HG03469 (cell line): ENCODE measurements around the gene ZNF423.

Experiments
- ATAC-seq: cut with Tn5 transposase; IDR thresholded peaks from one replicate; pipeline ENCODE4 v1.9.1; 2021; ENCODE audit warnings: mild to moderate bottlenecking, moderate library complexity, moderate number of reproducible peaks; ENCODE audit not compliant: unreplicated experiment

ZNF423 gene

GRCh38 chr16:49504023-49504364, 351.9 kb downstream of the ZNF423 start:
- ATAC-seq = no peak

DNA sequence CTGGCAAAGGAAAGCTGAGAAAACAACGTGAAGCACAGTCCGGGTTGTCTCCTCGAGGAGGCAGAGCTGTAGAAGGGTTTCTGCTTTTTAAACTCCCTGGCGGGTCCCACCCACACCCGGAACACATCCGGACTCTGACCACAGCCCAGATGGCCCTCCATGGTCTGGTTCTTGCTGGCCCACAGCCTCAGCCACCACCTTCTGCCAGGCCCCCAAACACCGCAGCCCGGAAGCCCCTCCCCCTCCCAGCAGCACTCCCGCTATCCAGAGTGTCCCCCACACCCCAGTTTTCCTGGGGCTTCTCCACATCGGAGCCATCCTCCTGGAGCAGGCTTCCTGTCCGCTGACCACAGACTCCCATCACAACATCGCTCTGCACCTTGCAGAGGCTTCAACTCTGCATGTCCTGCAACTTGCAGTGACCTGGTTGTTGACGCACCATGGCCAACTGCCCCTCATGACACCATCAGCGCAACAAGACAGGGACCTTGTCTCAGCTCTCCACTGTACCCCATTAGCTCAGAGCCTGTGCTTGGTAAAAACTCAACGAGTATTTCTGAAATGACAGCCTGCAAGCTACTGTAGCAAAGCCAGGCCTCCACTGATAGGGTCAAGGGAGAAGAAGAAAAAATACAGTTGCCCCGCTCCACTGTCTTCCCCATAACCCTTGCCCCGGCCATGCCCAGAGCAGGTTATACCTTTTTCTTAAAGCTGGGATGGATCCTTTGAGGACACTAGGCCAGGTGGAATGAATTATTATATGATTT, 352.5 kb downstream of the ZNF423 start:
- no peak for ATAC-seq

DNA sequence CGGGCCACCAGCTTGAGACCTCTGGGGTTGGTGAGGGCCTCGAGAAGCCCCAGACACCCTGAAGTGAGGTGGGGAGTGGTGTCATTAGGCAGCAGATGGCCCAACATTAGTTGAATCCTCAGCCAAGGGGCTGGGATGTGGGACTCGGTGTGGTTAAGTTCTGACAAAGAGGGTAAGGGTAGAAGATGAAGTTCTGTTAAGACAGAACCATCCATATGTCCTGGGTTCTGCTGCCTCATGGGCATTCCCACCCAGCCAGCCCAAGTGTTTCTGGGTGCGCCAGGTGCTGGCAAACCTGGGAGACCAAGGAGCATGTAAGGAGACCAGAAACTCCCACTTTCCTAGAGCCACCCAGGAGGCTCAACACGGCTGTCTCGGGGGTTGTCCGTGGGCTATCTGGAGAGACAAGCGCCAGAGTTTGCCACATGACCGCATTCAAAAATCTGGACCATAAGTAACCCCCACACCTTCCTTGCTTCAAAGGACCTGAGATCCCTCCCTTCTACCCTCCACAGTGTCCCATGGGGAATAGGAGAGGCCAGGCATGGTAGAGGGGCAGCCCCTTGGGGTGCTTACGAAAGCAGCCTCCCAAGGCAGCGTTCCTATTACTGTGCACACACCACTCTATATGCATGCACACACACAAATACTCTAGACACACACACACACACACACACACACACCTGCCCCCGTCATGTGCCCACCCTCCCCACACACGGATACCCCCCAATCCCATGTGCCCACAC, 353.6 kb downstream of the ZNF423 start:
- no peak for ATAC-seq

- ATAC-seq = no peak
Observed at GRCh38 chr16:49499869-49500610, 355.9 kb downstream of the ZNF423 start.

GRCh38 chr16:49499414-49499785, 356.5 kb downstream of the ZNF423 start:
- ATAC-seq = no peak

GRCh38 chr16:49498666-49499413, 357.1 kb downstream of the ZNF423 start:
- ATAC-seq = no peak

- no peak for ATAC-seq
Observed at GRCh38 chr16:49498264-49498663, 357.6 kb downstream of the ZNF423 start.

DNA sequence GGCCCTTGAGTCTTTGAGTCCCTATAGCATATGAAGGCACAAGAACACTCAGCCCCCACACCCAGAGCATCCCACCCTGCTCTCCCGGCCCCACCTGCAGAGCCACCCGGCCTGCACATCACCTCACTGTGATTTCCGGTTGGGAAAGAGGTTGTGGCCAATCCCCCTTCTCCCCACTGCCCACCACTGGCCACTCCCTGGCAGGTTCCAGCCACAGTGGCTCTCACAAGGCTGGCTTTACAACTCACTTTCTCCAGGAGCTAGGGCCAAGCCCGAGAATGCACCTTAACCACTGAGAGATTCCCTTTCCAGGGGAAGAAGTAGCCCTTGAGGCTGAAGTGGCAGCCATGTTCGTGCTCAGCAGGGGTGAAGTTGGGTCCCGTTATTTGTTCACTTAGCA, 358.4 kb downstream of the ZNF423 start:
- ATAC-seq = no peak

DNA sequence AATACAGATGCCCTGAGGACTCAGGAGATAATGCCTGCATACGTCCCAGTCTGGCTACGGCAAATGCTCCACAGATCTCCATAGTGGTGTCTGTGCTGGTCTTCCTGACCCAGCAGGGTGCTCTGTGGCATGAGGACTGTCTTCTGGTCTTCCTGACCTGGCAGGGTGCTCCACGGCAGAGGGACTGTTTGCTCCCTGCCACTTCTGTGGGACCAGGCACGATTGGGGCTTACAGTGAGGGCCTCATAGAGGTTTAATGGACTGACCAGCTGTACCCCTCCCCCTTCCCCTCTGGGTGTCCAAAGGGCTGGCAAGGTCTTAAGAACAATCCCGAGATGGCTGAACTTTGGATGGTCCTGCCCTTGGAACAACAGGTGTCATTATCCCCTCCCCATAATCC, 359.3 kb downstream of the ZNF423 start:
- no peak for ATAC-seq

- no peak for ATAC-seq
Observed at GRCh38 chr16:49495596-49496355, 360.1 kb downstream of the ZNF423 start.

DNA sequence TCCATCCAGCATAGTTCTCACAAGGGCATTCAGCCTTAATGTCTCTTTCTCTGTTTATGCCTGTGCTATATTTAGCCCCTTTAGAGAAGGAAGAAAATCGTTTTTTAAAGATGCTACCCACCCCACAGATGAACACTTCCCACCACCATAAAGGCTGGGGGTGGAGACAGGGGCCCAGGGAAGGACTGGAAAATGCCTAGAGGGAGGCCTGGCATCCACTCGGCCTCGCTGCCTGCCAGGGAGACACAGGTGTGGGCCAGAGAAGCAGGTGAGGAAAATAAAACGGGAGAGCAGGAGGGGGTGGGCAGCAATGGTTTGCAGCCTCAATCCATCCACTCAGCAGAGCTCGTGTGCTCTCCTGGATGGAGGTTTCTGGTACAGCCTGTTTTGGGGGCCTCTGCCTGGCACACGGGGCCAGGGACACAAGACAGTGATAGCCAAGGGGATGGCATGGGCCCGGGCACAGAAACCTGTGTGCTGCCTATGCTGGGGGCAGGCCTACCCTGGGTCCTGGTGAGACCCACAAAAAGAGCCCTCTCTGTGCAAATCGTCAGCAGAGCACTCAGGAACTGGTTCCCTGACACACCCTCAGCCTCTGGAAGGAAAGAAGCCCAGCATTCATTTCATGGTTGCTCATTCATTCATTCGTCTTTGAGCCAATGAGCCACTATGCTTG, 360.9 kb downstream of the ZNF423 start:
- ATAC-seq = no peak

GRCh38 chr16:49494474-49494873, 361.4 kb downstream of the ZNF423 start:
- ATAC-seq = no peak

DNA sequence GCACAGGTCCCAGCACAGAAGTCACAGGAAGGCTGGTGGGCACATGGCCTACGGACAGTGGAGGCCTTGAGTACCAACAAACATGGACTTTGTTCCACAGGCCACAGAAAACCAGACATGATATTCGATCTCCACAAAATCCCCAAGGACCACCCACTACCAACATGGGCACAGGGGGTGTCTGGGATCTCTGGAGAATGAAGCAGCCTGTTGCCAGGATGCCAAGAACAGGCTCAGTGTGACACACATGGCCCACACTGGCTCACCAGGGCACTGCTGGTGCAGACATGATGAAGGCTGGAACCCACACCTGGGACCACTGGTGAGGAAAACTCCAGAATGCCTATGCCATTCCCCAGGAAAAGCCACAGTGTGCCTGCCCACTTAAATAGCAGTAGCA, 362.1 kb downstream of the ZNF423 start:
- no peak for ATAC-seq

DNA sequence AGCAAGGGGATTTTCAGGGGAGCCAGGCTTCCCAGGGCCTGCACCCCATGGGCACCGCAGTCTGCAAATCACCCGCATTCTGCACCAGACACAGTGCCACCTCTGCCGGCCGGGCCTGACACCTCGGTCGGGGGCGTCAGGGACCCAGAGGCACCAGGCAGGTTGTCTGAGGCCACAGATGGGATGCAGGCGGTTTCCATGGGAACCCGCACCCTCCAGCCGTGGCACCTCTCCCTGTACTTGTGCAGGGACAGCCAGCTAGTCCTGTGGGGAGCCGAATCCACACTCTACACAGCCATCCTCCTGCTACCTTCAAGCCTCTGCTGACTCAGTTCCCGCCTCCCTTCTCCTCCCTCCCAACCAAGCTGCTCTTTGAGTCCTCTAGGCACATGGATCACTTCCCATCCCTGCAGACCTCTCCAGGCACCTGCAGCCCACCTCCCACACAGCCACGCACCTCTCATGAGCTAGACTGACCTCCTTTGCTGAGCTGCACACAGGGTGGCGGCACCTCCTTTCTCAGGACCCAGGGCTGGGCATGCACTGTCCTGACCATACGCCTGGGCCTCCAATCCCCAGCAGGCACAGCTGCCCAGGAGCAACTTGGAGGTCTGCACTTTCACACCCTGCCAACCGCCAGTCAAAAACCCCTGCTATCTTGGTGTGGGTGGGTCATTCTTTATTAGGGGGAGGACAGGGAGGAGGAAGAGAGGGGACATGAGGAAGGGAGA, 362.9 kb downstream of the ZNF423 start:
- ATAC-seq = no peak

DNA sequence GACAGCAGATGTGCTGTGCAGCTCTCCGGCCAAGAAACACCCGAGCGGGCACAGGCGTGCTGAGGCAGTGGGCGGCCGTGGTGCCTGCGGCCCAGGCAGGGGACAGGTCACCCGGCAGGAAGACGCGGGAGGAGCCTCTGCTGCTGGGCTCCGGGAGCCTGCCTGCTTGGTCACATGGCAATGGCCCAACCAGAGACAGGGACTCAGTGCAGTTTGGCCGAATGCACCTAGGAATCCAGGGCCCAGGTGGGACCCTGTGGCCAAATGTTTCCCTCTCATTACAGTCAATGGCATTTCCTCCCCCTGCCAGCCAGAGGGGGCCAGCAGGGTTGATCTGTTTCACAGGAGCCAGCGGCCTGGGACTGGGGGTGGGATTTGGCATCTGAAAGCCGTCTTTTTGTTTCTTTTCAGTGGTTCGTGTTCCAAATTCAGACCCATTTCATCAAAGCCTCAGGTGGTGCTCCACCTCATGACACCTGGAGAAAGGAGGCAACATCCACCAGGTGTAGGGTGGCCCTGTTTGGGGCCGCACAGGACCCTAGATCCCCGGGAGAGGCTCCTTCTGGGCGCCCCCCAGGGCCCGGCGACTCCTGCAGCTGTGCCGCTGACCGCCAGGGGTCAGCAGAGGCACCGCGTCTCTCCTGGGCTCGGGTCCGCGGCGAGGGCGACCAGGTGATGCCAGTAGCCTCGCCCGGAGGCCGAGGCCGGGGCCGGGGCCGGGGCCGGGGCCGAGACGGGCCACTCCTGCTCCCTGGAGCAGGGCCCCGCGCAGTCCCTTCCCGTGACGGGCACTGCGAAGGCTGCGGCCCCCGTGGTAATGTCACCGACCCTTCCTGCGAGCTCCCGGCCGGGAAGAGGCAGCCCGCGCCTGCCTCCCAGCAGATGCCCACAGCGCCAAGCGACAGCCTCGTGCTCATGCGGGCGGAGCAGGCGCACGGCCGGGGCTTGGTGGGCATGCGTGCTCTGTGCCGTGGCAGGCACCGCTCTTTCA, 363.8 kb downstream of the ZNF423 start:
- ATAC-seq = no peak

- no peak for ATAC-seq
Observed at GRCh38 chr16:49491106-49491670, 364.7 kb downstream of the ZNF423 start.

DNA sequence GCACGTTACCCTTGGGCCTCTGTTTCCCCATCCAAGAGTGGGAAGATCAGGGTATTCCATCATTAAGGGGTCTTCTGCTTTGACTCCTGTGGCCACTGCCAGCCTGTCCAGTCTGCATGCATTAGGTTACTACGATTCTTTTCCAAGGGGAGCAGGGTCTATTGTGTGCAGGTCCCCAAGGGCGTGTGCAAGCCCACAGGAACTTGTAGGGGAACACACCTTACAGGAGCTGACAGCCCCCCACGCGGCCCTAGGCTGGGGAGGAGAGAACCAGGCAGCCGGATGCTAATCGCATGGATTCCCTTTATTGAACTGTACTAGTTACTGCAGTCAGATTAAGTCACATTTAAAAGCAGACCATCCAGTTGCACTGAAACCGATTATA, 365.6 kb downstream of the ZNF423 start:
- no peak for ATAC-seq
